GM12878 (cell line): ENCODE measurements around the gene LCN1.

Experiments
- HDAC2 ChIP-seq: fragments of 200-600 bp; sonication (generic); IDR thresholded peaks from 2 replicates; pipeline ENCODE4 v1.6.1; 2017
- POLR2A ChIP-seq: IDR thresholded peaks from 2 replicates; pipeline ENCODE4 v1.6.1; 2011; ENCODE audit warnings: low read depth, mild to moderate bottlenecking, low read length
- RAD51 ChIP-seq: fragments of 450-650 bp; IDR thresholded peaks from 2 replicates; pipeline ENCODE4 v1.6.1; 2016; ENCODE audit warnings: moderate library complexity, mild to moderate bottlenecking, inconsistent platforms
- SMC3 ChIP-seq: IDR thresholded peaks from 2 replicates; pipeline ENCODE4 v1.6.1; 2011; ENCODE audit warnings: low read length, improper control_type of control experiment, borderline replicate concordance
- WRNIP1 ChIP-seq: IDR thresholded peaks from 2 replicates; pipeline ENCODE4 v1.6.1; 2011; ENCODE audit warnings: low read depth, low read length, improper control_type of control experiment, borderline replicate concordance
- TF ChIP-seq, protein P1 (sequence below), 3 experiments: IDR thresholded peaks in 2 of 3; conservative IDR thresholded peaks in 1 of 3; 2 replicates each; pipeline ENCODE4 v1.5.1; 2011; ENCODE audit warnings: low read depth in 3 of 3, low read length in 3 of 3, mild to moderate bottlenecking in 3 of 3, control low read depth in 2 of 3, moderate library complexity in 2 of 3, inconsistent platforms in 1 of 3, mixed read lengths in 1 of 3; ENCODE audit not compliant: control insufficient read depth in 2 of 3, insufficient read depth in 1 of 3; ENCODE audit errors: extremely low read depth in 1 of 3

DNA sequence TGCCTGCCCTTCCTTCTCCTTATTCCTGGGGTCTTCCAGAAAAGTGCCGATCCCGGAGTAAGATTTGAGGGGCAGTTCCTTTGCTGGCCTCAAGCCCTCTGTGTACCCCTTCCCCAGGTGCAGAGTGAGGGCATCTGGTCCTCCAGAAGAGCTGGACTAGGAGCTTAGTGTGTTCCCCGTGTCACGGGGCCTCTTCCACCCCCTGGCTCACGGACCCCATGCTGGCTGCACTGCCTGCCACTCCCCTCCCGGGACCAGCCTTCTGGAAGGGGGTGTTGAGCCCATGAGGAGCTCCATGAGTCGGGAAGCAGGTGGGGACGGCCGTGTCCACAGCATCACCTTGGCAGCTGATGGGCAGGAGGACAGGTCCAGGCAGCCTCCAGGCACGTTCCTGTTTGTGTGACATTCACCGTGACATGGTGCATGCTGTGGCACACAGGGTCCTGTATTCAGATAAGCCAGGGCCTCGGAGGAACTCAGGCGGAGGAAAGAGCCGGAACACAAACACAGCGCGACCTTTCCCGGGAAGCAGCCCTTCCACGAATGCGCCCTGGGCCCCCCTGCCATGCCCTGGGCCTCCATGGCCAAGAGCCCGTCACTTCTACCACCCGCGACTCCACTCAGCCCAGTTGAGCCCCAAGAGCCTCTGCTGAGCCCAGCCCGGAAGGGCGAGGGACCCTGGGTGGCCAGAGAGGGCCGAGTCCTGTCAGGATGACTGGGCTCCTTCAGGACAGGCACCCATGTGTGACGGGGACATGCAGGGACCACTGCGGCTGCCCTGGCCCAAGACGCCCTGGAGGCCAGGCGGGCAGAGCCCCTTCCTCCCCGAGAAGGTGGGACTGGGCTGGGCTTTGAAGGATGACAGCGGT, 5.9 kb upstream of the LCN1 start:
- no peak for TF ChIP-seq RAD51
- TF ChIP-seq WRNIP1: no peak
- TF ChIP-seq SMC3: no peak
- TF ChIP-seq HDAC2: no peak
- no peak for TF ChIP-seq POLR2A
- TF ChIP-seq, protein P1, sequence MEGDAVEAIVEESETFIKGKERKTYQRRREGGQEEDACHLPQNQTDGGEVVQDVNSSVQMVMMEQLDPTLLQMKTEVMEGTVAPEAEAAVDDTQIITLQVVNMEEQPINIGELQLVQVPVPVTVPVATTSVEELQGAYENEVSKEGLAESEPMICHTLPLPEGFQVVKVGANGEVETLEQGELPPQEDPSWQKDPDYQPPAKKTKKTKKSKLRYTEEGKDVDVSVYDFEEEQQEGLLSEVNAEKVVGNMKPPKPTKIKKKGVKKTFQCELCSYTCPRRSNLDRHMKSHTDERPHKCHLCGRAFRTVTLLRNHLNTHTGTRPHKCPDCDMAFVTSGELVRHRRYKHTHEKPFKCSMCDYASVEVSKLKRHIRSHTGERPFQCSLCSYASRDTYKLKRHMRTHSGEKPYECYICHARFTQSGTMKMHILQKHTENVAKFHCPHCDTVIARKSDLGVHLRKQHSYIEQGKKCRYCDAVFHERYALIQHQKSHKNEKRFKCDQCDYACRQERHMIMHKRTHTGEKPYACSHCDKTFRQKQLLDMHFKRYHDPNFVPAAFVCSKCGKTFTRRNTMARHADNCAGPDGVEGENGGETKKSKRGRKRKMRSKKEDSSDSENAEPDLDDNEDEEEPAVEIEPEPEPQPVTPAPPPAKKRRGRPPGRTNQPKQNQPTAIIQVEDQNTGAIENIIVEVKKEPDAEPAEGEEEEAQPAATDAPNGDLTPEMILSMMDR (IDR thresholded peaks at IDR 0.05 in 2 of 3, conservative IDR thresholded peaks at IDR 0.05 in 1 of 3; ENCODE audit: control insufficient read depth in 2 of 3, extremely low read depth in 1 of 3, insufficient read depth in 1 of 3, low read depth in 3 of 3, low read length in 3 of 3): no peak
